ENCODE results near the gene CTRB1.
"Not testable (repeated sequence)": the region's sequence is repeated elsewhere in the genome, so short reads cannot be mapped to it uniquely, and the experiment has no call there.

CTRB1 gene

DNA sequence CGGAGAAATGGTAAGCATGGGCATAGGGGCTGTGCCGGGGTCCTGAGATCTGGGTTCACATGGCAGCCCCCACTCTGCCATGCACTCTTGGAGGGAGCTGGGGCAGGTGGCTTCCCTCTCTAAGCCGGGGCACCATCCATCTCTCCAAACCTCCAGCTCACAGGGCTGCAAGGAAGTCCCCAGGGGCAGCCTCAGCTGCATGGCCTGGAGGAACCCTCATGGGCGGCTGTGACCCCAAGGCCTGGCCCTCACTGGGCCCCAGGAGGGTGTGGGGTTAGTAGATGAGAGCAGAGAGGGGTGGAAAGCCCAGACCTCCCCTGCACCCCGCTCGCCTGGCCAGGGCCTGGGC is 14.4 kb upstream of the CTRB1 start:
- DNase-seq (ENCODE audit: low read depth in 2 of 2): no peak

DNA sequence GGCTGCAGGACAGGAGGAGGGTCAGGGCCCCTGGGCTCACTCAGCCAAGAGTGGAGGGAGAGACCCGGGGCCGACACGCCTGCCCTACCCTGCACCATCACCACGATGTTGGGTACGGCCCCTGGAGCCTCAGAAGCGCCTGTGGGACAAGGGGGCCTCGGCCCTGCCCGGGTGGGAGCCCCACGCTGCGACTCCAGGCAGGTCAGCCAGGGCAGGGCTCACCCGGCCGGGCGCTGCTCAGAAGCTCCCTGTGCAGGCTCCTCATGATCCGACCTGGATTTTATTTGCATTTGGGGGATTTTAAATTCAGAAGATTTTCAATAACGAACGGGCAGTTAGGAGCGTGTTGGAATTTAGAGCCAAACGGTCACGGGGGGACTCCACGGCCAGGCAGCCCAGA is 13.9 kb upstream of the CTRB1 start:
- DNase-seq (ENCODE audit: low read depth in 2 of 2): not testable (repeated sequence)

DNA sequence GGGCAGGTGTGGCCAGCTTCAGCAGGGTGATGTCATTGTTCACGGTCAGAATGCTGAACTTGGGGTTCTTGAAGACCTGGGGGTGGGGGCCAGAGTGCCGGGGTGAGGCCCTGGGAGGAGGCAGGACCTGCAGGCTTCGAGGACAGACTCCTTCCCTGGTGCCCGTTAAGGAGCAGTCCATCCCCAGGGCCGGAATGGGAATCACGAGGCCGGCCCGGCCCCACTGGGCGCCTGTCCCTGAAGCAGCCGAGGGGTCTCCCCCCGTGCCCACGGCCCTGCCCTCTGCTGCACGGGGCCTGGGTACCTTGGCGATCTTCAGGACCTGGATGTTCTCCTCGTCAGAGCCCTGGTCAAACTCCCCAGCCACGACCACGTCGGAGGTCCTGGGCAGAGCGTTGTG is 13.3 kb upstream of the CTRB1 start:
- not testable (repeated sequence) for DNase-seq (ENCODE audit: low read depth in 2 of 2)

DNA sequence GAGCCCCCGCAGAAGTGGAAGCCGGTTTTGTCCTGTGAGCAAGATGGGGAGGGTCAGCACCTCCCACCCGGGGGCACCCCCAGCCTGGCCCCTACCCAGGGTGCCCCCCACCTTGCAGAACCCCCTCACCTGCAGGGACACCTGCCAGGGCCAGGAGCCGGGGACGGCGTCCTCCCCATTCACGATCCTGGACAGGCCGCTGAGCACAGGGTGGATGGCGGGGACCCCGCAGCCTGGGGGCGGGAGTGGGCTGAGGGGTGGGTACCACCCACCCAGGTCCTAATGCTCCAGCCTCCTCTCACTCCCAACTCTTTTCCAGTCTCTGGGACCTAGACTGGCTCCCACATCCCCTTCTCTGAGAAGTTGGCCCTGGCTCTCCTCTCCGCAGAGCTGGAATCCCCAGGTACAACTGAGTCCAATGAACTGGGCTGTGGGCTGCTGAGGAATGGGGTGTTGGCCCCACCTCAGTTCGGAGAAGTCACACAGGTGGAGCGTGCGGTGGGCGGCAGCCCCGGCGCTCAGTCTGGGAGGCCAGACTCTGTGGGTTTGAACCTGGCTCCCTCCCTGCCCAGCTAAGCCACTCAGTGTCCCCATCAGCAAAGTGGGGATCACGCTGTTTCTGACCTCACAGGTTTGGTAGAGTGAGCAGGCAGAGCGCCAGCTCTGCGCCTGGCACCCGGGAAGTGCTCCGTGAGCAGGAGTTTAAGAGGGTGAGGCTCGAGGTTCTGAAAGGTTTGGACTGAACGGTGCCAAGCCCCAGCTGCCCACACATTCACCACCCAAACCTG is 12.6 kb upstream of the CTRB1 start:
- DNase-seq (ENCODE audit: low read depth in 2 of 2): not testable (repeated sequence)

DNA sequence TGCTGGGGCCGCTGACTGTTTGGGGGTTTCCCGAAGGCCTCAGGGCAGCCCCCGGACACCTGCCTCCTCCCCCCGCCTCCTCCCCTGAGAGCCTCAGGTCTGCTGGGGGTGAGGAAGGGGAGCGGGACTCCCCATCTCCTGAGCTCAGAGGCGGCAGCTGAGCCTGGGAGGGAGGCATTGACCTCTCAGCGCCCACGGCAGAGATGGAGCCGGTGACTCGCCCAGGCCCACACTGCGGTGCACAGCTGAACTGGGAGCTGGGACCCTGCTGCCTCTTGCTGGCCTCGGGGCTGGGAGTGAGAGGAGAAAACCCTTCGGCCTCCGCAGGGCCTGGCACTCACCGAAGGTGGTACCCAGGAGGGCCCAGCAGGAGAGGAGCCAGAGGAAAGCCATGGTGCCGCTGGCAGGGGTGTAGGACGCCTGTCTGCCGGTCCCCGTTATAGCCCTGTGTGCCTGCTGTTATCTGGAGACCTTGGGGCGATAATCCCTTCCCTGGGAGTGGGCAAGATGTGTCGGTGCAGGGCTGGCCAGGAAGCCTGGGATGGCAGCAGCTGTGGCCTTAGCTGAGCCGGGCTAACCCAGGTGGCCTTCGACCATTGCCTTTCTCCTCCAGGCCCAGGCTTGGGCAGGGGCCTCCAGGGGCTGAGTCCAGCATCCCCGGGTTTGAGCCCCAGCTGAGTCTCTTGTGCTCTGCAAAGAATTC is 11.9 kb upstream of the CTRB1 start, which contains the start of gene CTRB2:
CTRB2 (minus strand) TSS at position 413 of the 703 bp plus-strand sequence; CDS start at position 393, 20 bp downstream.
- no peak for DNase-seq (ENCODE audit: low read depth in 2 of 2)

DNA sequence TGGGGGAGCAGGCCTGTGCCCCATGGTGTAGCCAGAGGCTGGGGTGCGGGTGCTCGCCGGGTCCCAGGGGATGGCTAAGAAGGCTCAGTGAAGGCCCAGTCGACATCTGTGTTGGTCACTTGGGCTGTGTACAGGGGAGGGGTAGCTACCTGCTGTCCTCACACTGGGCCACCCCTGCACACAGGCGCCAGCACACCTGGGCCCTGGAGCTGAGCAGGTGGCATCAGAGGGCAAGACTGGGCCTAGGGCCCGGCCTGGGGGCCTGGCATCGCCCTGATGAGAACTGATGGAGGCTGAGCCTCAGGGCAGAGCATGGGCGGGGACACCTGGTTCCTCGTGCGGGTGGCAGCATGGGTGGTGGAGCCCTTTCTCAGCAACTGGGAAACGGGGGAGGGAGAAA is 11.0 kb upstream of the CTRB1 start:
- DNase-seq (ENCODE audit: low read depth in 2 of 2): no peak

DNA sequence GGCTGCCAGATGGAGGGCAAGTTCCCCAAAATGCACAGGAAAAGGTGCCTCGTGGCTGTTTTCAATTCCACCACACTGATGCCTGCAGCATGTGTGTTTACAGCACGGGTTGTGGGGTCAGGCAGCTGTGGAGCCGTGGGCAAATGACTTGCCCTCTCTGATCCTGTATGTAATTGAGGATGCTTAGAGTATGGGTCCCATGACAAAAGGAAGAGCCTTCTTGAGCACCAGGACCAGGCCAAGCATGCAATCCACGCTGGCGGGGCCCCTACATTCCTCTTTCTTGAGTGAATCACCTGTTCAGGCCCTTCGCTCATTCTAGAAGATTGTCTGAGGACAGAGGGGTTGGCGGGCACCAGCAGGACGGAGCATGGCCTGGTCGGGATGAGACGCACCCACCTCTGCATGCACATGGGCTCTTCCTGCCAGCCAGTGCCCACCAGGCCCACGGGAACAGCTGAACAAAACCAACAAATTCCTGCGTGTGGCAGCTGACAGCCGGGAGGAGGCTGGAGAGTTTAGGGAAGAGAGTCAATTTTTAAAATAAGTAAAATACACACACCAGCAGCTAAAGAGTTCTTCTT is 10.5 kb upstream of the CTRB1 start:
- no peak for DNase-seq (ENCODE audit: low read depth in 2 of 2)

DNA sequence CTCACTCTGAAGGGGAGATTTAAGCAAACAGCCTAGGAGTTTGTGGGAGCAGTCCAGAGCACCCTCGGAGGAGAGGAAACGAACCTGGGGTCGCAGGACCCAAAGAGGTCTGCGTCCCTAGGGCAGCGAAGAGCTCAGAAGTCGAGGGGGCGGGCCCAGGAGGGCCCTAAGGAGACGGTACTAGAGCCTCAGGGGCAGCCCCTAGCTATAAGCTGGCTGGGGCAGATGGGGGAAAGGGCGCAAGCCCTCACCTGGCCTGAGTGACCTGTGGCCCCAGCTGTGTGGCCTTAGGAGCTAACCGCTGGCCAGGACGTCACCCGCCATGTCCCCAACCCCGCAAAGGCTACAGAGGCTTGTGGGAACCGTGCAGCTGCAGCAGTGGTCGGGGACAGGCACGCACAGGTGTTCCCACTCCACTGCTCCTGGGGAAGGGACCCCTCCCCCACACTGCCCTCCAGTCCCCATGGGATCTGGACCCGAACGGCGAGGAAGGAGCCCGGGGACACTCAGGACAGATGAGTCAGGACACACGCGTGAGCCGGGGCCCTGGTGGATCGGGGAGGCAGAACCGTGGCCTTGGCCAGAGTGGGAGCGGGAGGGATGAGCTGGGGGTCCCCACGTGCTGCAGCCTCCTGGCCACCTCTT is 9.8 kb upstream of the CTRB1 start:
- DNase-seq (ENCODE audit: low read depth in 2 of 2): no peak

DNA sequence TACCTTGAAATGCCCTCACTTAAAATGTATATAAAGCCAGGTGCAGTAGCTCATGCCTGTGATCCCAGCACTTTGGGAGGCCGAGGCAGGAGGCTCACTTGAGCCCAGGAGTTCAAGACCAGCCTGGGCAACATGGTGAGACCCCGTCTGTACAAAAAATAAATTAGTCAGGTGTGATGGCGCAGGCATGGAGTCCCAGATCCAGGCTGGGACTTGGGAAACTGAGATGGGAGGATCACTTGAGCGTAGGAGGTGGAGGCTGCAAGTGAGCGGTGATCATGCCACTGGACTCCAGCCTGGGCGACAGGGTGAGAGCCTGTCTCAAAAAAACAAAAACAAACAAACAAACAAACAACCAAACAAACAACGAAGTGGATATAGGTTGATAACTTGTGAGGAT is 9.3 kb upstream of the CTRB1 start:
- DNase-seq (ENCODE audit: low read depth in 2 of 2): not testable (repeated sequence)

DNA sequence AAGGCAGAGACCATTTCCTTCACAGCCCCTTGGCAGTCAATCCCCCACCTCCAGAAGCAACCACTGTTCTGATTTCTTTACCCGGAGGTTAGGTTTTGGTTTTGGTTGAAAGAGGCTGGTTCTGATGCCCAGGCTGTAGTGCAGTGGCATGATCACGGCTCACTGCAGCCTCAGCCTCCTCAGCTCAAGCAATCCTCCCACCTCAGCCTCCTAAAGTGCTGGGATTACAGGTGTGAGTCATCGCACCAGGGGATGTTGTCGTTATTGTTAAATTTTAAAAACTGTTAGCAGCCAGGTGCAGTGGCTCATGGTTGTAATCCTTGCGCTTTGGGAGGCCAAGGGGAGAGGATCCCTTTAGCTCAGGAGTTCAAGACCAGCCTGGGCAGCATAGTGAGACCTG is 8.8 kb upstream of the CTRB1 start:
- DNase-seq (ENCODE audit: low read depth in 2 of 2): no peak

DNA sequence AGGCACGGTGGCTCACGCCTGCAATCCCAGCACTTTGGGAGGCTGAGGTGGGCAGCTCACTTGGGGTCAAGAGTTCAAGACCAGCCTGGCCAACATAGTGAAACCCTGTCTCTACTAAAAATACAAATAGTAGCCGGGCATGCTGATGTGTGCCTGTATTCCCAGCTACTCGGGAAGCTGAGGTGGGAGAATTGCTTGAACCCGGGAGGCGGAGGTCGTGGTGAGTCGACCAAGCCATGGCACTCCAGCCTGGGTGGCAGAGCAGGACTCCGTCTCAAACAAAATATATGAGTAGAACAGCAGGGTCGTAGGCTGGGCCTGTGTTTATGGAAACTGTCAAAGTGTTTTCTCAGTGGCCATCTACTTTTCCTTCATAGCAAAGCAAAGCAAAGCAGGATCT is 7.5 kb upstream of the CTRB1 start:
- not testable (repeated sequence) for DNase-seq (ENCODE audit: low read depth in 2 of 2)

DNA sequence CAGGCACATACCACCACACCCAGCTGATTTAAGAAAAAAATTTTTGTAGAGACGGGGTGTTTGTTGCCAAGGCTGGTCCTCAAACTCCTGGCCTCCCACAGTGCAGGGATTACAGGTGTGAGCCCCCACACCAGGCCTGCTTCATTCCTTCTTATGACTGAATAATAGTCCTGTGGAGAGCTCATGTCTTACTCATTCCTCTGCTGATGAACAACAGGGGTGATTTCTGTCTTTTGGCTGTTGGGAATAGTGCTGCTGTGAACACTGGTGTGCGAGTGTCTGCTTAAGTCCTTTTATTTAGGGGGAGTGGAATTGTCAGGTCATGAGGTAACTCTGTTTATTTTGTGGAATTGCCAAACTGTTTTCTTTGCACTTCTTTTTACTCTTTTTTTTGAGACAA is 2.7 kb upstream of the CTRB1 start:
- DNase-seq (ENCODE audit: low read depth in 2 of 2): no peak

DNA sequence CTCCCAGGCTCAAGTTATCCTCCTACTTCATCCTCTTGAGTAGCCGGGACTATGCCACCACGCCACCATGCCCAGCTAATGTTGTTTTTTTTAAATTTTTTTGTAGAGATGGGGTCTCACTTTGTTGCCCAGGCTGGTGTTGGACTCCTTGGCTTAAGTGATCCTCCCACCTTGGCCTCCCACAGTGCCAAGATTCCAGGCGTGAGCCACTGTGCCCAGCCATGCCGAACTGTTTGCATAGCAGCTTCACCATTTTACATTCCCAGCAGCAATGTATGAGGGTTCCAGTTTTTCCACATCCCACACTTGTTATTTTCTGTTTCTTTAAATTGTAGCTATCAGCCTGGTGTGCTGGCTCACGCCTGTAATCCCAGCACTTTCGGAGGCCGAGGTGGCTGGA is 2.2 kb upstream of the CTRB1 start:
- DNase-seq (ENCODE audit: low read depth in 2 of 2): no peak

DNA sequence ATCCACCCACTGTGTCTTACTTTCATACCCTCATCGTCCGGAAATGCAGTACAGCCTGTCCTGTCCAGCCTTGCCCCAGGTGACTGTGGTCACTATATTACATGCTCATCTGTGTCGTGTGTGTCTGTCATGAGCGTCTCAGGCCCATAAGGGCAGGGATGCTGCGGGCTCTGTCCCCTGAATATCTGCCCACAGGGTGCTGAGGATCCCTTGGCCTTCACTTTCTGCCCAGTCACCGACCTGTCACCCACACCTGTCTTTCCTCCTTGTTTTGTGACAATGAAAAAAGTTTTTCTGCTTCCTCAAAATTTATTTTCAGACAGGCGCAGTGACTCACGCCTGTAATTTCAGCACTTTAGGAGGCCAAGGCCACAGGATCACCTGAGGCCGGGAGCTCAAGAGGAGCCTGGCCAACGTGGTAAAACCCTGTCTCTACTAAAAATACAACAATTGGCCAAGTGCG is 1.4 kb upstream of the CTRB1 start:
- DNase-seq (ENCODE audit: low read depth in 2 of 2): no peak

DNA sequence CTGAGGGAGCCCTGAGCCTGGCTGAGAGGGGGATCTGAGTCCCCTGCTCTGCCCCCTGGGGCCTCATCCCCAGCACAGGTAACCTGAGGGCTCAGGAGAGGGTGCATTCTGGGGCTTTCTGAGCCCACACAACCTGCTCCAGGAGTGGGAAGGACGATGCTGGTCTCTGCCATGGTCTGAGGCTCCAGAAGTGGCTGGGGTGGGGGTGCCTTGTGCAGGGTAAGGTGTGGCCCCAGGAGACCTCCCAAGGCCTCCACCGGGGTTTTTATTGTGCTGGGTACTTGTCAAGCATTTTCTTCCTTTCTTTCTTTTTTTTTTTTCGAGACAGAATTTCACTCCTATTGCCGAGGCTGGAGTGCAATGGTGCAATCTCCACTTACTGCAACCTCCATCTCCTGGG is 300 bp downstream of the CTRB1 start:
- DNase-seq (ENCODE audit: low read depth in 2 of 2): no peak

DNA sequence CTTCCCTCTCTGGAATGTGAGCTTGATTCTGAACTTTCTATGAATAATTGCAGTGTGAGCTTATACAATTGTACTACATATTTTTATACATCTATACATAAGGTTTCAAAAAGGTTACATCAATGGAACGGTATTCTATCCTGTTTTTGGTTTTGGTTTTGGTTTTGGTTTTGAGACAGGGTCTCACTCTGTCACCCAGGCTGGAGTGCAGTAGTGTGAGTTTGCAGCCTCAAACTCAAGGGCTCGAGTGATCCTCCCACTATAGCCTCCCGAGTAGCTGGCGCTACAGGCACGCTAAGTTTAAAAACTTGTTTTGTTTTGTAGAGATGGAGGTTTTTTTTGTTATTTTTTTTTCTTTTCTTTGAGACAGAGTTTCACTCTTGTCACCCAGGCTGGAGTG is 1.1 kb downstream of the CTRB1 start:
- no peak for DNase-seq (ENCODE audit: low read depth in 2 of 2)

DNA sequence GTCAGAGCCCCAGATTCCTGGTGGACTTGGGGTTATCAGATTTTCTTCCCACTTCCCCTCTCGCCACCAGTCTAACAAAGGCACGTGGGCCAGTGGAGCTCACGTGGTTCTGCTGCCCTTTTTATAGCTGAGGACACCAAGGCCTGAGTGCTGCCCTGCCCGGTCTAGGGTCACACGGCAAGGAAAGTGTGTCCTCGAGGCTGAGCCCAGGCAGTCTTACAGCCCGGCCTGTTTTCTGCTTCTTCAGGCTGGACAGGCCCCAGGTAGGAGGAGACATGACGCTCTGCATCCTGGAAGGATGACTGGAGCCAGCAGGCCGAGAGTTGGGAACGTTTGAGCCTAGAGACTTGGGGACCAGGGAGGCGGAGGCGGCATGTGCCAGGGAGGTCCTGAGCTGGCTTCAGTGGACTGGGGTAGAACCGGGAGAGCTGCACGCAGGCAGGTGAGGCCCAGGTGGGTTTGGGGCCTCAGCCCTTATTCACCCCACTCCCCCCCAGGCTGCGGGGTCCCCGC is 3.5 kb downstream of the CTRB1 start:
- DNase-seq (ENCODE audit: low read depth in 2 of 2): no peak

DNA sequence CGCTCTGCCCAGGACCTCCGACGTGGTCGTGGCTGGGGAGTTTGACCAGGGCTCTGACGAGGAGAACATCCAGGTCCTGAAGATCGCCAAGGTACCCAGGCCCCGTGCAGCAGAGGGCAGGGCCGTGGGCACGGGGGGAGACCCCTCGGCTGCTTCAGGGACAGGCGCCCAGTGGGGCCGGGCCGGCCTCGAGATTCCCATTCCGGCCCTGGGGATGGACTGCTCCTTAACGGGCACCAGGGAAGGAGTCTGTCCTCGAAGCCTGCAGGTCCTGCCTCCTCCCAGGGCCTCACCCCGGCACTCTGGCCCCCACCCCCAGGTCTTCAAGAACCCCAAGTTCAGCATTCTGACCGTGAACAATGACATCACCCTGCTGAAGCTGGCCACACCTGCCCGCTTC is 4.3 kb downstream of the CTRB1 start:
- DNase-seq (ENCODE audit: low read depth in 2 of 2): not testable (repeated sequence)

DNA sequence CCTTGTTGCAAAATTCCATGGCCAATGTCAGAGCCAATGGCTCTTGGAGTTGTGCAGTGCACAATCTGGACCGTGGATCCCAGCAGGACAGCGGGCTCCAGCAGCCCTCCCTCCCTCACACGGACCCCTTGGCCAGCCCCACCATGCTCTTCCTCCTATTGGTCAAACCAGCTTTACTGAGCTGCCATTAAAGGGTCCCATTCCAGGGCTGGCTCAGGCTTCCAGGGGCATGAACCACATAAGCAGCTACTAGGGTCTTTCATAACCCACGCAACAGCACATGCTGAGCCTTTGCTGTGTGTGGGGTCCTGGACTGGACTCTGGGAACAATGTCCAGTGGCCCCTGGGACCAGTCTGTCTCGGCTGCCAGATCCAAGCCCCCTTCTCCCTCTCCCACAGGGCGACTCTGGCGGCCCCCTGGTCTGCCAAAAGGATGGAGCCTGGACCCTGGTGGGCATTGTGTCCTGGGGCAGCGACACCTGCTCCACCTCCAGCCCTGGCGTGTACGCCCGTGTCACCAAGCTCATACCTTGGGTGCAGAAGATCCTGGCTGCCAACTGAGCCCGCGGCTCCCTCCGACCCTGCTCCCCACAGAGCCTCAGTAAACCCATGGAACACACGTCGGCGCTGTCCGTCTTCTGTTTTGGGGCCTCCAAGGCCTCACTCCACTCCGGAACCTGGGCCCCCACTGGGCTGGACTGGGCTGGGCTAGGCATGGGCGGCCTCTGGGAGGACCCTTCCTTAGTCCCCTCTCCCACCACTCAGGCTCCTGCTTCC is 5.7 kb downstream of the CTRB1 start:
- no peak for DNase-seq (ENCODE audit: low read depth in 2 of 2)

DNA sequence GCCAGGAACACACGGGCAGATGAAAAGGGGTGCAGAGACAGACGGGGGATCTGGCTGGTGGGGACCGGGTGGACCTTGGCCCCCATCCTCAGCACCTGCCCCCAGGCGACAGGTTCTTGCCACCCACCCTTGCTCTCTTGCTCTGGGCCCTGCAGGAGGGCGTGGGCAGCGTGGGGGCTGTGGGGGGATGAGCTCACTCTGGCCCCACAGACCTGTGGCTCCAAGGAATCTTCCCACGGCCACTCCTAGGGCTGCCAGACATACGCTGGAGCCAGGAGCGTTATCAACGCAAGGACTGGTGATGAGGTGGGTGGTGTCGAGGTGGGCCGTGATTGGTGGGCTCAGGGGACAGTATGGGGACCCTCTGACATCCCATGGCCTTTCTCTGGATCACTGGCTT is 6.3 kb downstream of the CTRB1 start:
- no peak for DNase-seq (ENCODE audit: low read depth in 2 of 2)

All from stimulated activated CD4-positive, alpha-beta T cell treated with anti-CD3 and anti-CD28 coated beads, Interleukin-15, amount 100 ng/mL, for 48 hours (primary cell).